ENCODE results near the gene FAM193A. TPM values are rescaled to one million over a fixed set of nuclear protein-coding genes. Genes with fewer than 3 reads are reported as not detected.

The FAM193A gene
- total RNA-seq, 1 donor from 2014 or later: 31.4 TPM

DNA sequence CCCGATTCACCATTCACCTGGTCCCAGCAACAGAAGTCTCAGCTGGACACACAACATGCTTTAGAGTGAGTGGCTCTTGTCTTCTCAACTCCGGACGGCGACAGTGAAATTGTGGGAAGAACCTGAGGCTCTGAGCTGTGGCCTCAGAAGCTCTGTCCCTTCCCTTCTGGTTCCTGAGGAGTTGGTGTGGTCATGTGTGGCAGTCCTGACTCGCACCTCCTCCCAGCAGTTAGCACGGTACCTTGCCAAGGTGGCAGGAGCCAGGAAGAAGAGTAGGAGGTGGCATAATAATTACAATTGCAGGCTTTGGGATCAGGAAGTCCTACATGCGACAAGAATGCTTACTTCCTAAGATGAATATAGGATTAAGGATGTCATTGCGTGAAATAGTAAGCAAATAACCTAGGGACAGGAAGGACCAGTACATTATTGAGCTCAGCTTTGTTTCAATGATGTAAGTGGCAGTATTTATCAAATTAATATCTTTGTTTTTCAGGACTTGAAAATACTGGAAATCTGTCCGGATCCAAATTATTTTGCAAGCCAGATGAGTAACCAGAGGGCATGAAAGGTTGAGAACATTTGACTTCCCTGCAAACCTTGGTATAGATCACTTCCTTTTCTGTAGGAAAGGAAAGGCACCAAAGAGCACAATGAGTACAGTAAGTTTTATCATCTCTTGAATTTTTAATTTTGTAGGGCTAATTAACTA lies 46.5 kb upstream of the FAM193A start:
- H3K36me3 ChIP-seq: peaks cover 0 to 28% of the 10 kb centered on the region in 2 donors
- intact Hi-C loops (cut with DNase I): no loop called here
- no peak overlapping the region for H3K27ac ChIP-seq

DNA sequence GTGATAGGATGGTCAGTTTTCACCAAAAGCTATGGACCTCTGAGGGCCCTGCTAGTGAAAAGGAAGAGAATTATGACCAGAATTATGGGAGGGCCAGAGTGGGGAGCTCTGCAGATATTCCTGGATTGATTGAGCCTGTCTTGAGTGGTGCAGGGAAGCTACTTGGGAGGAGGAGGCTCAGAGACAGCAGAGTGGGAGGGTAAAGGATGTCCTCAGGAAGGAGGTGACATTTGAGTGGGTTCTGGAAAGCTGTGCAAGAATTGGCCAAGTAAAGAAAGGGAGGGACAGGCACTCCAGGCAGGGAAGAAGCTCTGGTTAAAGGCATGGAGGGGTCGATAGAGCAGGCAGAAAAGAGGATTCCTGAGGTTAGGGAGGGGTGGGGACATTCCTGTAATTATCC lies 43.5 kb upstream of the FAM193A start:
- TF ChIP-seq CTCF (IDR thresholded peaks at IDR 0.05): no peak
- TF ChIP-seq POLR2AphosphoS5 (IDR thresholded peaks at IDR 0.05; ENCODE audit: insufficient read depth in 1 of 2, low read depth in 1 of 2): no peak
- TF ChIP-seq POLR2A (IDR thresholded peaks at IDR 0.05): no peak
- no peak overlapping the region for H3K27ac ChIP-seq
- no peaks in the 10 kb centered on the region for H3K9me3 ChIP-seq
- no peak overlapping the region for H3K4me3 ChIP-seq
- H3K4me1 ChIP-seq: peaks cover 18% of the 10 kb centered on the region
- no peak for DNase-seq (ENCODE audit: extremely low spot score in 2 of 2)
- peaks cover 0 to 50% of the 10 kb centered on the region in 2 donors for H3K36me3 ChIP-seq
- H3K27me3 ChIP-seq: no peaks in the 10 kb centered on the region
- intact Hi-C loops (cut with DNase I): no loop called here

More for the DNA sequence above, 46.5 kb upstream of the FAM193A start:
- TF ChIP-seq POLR2A (IDR thresholded peaks at IDR 0.05) (no peak), CTCF (IDR thresholded peaks at IDR 0.05) (no peak), POLR2AphosphoS5 (IDR thresholded peaks at IDR 0.05; ENCODE audit: insufficient read depth in 1 of 2, low read depth in 1 of 2) (no peak)
- no peak for DNase-seq (ENCODE audit: extremely low spot score in 2 of 2)
- no peaks in the 10 kb centered on the region for H3K27me3 ChIP-seq
- no peaks in the 10 kb centered on the region for H3K9me3 ChIP-seq
- H3K4me3 ChIP-seq: no peak overlapping the region
- peaks cover 47% of the 10 kb centered on the region for H3K4me1 ChIP-seq

DNA sequence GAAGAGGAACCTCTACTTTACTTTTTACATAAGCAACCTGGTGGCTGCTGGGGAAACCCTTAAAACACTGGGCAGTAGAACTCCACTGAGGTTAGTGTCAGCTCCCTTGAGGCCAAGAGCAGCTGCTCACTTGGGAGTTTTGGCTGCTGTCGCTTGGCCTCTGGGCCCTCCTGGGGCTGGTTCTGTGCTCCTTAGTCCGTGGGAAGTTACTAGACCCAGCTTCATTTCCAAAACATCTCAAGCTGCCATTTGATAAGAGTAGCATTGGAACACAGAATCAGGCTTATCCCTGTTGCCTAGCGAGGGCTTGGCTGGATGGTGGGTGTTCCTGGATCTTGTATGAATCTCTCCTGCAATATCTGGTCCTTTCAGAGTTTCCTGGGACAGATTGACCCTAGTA lies 41.5 kb upstream of the FAM193A start:
- no peak for TF ChIP-seq POLR2AphosphoS5 (IDR thresholded peaks at IDR 0.05; ENCODE audit: insufficient read depth in 1 of 2, low read depth in 1 of 2)
- TF ChIP-seq CTCF (IDR thresholded peaks at IDR 0.05): no peak
- intact Hi-C loops (cut with DNase I): no loop called here
- Histone ChIP-seq H3K27ac (no peak overlapping the region), H3K4me3 (no peak overlapping the region), H3K27me3 (no peaks in the 10 kb centered on the region), H3K36me3 (peaks cover 0 to 70% of the 10 kb centered on the region in 2 donors), H3K9me3 (no peaks in the 10 kb centered on the region), H3K4me1 (peaks cover 9% of the 10 kb centered on the region)
- no peak for DNase-seq (ENCODE audit: extremely low spot score in 2 of 2)

- H3K9me3 ChIP-seq: no peaks in the 10 kb centered on the region
- intact Hi-C loops (cut with DNase I): no loop called here
- no peak for DNase-seq (ENCODE audit: extremely low spot score in 2 of 2)
- no peak overlapping the region for H3K4me3 ChIP-seq
- no peak overlapping the region for H3K27ac ChIP-seq
- H3K4me1 ChIP-seq: no peaks in the 10 kb centered on the region
- no peaks in the 10 kb centered on the region for H3K27me3 ChIP-seq
- H3K36me3 ChIP-seq: peaks cover 0 to 68% of the 10 kb centered on the region in 2 donors
- TF ChIP-seq POLR2A (IDR thresholded peaks at IDR 0.05) (no peak), CTCF (IDR thresholded peaks at IDR 0.05) (no peak), POLR2AphosphoS5 (IDR thresholded peaks at IDR 0.05; ENCODE audit: insufficient read depth in 1 of 2, low read depth in 1 of 2) (no peak)
Observed at GRCh38 chr4:2497324-2497723, 39.1 kb upstream of the FAM193A start.

- no peaks in the 10 kb centered on the region for H3K4me1 ChIP-seq
- no peak for DNase-seq (ENCODE audit: extremely low spot score in 2 of 2)
- no peak overlapping the region for H3K4me3 ChIP-seq
- H3K27me3 ChIP-seq: no peaks in the 10 kb centered on the region
- intact Hi-C loops (cut with DNase I): no loop called here
- no peak overlapping the region for H3K27ac ChIP-seq
- H3K36me3 ChIP-seq: peaks cover 0 to 63% of the 10 kb centered on the region in 2 donors
- H3K9me3 ChIP-seq: no peaks in the 10 kb centered on the region
- TF ChIP-seq POLR2A (IDR thresholded peaks at IDR 0.05) (no peak), POLR2AphosphoS5 (IDR thresholded peaks at IDR 0.05; ENCODE audit: insufficient read depth in 1 of 2, low read depth in 1 of 2) (no peak), CTCF (IDR thresholded peaks at IDR 0.05) (no peak)
Observed at GRCh38 chr4:2497931-2498330, 38.5 kb upstream of the FAM193A start.
